HG02840 (cell line): ENCODE data around the gene DNHD1.

ENCODE experiments used
- ATAC-seq: cut with Tn5 transposase; IDR thresholded peaks from one replicate; pipeline ENCODE4 v1.9.1; 2021; ENCODE audit warnings: mild to moderate bottlenecking, moderate library complexity, moderate number of reproducible peaks; ENCODE audit not compliant: unreplicated experiment, low FRiP score

The DNHD1 gene, protein sequence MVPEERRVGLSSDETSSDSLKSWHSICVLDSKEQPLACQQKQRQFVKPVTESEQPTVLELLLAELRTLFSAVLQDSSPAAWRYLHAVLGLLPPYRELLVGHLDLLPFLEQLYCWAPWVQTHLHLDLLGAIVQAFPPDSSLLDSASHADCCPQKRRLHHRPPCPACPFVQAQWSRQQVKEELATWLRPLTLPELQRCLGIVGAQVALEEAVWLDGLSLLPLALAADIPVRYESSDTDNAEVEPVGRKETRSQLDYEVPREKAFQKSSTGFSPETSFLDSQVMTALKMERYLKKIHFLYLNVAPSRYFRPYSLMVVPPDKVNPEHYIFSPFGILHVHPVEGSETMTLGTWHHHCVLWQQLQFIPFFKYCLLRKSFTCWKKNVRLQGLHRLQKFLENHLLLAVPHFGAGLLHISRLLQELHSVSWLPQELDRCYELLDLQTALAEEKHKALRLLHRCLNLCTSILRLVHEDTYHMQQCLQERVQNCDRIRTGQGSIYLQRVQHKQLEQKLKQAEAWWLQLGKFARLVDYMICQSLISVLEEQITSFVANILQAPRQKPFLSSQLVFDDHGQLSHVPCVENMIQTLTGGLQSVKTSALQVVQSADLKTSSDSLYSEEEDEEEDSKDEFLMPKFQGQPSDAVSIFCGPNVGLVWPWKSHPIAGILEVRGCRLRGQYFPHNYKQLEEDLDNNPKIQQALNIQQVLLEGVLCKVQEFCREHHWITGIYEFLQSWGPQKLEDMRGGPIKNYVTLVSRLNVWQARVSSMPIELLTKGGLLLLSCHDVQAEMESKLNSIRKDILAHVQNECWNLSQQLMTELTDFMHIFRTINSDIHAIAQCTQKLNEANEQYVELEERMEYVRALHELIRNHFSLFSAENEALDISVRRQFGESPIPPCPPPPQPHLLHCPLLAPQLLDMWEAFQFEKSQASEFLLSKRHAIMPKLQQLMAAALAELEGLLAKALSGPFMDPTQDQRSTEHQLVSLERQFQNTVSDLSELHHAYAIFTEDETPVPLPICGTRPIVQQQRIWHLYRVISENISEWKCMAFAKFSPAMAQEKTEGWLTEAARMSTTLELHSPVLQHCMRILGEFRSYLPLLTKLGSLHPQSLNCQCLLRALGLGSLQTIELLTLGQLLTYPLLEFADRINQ (N-terminal part only)

DNA sequence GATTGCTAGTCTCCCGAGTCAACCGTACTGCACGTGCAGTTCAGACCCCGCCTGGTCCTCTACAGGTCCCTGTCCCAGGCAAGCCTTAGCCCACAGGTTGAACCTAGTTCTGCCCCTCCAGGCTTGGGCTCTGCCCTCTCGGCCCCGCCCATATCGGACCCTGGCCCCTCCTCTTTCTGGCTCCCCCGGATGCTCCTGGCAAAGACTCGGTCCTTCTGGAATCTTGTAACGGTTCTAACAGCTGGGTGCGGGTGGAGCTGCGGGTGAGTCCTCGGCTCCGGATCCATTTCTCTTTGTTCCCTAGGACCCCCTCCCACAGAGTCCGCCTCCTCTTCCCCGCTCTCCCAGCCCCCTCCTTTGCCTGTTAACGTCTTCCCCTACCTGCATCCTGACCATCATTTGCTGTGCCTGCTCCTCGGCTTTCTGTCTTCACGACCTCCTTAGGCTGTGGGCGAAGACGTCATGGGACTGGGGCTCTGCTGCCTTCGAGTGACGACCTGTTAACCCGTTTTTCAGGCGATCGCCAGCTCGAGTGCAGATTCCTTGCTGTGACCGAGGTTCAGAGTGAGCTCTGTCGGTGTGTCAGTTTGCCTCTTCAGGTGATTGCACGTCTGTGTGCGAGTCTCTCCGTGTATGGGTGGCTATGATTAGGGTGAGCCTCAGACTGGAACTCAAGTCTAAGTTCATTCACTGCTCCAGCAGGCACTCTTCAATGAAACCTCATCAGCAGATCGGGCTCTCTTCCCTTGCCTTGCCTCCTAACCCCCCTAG, at the start of gene DNHD1:
DNHD1 (plus strand) TSS at position 212 of the 771 bp plus-strand sequence. CDS start 936 bp downstream, outside the sequence.
- ATAC-seq, result no peak

DNA sequence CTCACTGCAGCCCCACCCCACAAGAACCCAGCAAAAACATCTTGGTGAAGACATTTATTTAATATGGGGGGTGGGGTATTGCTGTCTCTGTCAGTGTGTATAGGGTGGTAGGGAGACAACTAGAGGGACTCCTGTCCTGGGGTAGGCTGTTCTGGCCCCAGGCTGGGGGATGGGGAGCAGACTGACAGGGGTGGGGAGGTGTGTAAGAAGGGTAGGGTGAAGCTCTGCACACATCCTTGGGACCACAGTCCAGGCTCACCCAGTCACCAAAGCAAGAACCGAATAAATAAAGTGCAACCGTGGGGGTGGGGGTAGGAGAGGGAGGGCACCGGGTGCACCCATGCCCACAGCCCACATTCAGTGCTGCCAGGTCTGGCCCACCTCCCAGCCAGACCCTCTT, 48.5 kb upstream of the DNHD1 start:
- no peak for ATAC-seq

- ATAC-seq, result no peak
These were observed 44.9 kb upstream of the DNHD1 start for GRCh38 chr11:6452219-6452618.

DNA sequence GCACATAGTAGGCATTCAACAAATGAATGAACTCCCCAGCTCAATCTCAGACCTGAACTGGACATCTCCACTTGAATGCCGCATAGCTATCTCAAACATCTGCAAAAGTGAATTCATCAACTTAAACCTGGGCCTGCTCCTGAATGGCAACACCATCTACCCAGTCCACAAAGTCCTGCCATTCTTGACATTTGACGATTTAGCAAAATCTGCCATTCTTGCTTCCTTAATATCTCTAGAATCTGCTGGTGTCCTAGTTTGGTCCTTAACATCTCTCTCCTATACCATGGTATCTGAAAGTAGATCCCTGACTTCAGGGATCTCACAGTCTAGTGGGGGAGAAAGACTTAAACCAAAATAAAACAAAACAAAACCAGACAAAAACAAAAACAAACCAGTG, 43.9 kb upstream of the DNHD1 start:
- no peak for ATAC-seq

GRCh38 chr11:6455070-6455469, 42.0 kb upstream of the DNHD1 start:
- no peak for ATAC-seq

DNA sequence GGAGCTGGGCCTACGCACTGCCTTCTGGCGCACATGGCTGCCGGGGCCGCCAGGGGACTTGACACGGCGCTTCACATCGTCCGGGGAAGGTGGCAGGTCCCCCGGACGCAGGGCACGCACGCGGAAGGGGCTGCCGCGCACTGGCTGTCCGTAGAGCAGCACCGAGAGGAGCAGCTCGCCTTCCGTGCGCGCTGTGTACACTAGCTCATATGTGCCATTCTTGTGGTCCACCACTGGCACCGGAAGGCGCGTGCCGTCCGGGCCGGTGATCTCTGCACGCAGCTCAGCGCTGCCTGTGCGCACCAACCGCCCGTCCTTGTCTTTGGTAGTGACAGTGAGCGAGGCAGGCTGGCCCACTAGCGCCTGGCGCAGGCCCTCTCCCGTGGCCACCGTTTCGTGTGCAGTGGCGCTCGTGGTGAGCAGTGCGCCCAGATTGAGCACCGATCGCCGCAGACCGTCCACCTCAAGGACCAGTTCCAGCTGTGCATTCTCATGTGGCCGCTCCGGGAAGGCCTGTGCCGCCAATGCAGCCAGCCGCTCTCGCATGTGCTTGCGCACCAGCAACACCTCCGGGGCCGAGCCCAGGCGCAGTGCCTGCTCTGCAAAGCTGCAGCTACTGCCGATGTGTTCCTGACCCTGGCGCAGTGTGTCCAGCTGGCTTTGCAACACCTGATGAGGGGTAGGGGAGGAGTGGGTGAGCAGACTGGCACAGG, 40.6 kb upstream of the DNHD1 start:
- ATAC-seq, result no peak

- no peak for ATAC-seq
These were observed 39.3 kb upstream of the DNHD1 start for GRCh38 chr11:6457581-6458320.

DNA sequence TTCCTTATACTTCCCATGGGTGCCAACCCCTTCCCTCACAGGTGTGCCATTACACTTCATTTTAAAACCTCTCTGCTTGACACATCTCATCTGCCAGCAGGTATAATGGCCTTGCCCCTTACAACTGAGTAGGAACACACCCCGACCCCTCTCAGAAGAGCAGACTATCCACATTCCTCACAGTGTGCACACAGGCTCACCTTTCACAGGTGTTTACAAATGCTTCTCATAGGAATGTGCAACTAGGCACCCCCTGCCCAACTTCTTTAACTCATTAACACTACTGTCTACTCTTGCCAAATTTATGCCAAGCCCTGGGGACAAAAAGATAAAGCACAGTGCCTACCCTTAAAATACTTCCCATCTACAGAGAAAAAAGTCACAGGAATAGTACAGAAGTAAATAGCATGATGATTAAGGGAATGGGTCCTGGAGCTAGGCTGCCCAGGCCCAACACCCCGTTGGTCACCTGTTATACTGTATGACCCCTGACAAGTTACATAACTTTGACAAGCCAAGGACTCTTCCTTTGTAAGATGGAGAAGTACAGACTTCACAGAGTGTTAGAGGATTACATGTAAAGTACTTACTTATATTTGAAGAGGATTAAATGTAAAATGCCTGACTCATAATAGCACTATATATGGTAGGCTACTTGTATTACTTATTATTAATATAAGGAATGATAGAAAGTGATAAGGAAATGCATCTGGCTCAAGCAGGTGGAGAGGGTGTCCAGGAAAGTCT, 38.6 kb upstream of the DNHD1 start:
- ATAC-seq, result no peak

DNA sequence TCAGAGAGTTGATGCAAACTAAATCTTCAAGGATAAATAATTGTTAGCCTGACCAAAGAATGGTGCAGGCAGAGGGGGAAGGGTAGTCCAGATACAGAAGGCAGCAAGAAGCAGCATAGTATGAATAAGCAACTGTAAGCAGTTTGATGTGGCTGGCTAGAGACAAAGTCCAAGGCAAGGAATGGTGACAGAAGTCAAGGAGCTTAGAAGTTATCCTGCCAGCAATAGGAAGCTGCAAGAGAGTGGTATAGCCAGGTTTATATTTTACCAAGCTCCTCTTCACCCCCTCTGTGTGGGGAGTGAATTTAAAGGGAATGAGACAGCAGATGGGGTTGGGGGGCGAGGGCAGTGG, 38.0 kb upstream of the DNHD1 start:
- no peak for ATAC-seq

GRCh38 chr11:6468712-6469495, 28.2 kb upstream of the DNHD1 start:
- ATAC-seq, result no peak

DNA sequence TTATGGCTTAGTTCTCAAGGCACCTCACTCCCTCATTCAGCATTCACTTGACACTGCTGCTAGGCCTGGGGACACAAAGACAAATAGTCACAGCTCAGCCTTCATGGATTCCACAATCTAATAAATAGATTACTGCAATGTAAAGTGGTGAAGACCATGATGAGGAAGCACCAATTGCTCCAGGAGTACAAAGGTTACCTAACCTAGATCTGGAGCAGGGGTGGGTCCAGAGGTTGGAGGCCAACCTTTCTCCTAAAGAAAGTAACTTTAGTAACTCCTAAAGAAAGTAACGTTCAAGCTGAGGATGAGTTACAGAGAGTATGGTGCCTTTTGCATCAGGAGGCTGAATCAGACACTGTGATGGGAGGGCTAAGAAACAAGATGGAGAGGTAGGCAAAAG, 27.5 kb upstream of the DNHD1 start:
- ATAC-seq, result no peak

DNA sequence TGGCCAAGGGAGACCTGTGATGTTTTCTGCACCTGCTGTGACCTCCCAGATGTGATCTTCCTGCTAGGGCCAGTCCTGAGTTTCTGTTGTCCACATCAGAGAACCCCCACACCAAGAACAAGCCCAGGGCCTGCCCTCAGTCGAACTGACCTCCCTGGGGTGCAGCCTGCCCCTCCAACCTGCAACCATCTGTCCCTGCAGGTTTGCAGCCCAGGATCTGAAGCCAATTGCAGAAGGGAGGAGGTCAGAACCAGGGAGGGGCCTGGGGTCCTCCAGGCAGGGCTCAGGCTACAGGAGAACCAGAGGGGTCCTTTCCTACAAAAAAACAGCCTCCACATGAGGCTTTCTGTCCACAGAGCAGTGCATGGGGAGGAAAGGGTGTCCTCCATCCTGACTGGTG, 24.1 kb upstream of the DNHD1 start:
- ATAC-seq, result no peak

DNA sequence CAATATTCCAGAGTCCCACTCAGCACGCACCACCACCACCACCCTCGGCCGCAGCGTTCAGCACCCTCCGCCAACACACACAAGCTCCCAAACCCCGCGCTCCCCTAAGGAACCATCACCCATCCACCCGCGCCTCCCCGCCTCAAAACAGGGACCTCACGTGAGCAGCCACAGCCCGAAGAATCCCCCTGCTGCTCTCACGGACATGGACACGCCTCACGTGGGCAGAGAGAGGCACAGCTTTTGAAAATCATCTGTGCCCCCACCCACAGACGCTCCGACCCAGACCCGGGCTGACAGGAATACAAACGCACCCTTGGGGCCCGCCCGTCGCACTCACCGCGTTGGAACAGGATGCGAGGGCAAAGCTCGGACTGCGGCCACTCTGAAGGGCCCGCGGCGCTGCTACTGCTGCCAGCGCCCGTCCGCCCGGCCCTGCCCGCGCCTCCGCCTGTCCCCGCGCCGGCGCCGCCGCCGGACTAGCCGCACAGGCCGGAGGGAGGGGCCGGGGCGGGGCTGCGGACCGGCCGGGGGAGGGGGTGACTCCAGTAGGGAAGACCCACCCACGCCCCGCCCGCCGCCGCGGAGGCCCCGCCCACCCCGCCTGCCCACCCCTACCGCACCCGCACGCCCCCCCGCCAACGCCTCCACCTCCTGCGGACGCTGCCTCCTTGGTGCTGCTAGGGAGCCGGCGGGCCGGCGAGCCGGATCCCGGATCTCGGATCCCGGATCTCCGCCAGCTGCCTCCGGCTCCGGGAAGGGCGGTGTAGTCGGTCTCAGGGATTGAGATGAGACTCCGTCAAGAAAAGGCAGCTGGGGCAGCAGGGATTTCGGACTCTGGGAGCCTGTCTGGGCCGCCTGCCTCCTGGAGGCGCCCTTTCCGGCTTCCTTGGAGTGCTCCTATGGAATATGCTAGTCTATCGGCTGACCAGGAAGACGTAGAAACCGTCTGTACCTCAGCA, 23.3 kb upstream of the DNHD1 start, which contains the start of gene TRIM3:
TRIM3 (minus strand) TSS at position 491 of the 962 bp plus-strand sequence. CDS start 8,246 bp downstream, outside the sequence.
- ATAC-seq, result peak; percentile 64

- ATAC-seq, result no peak
These were observed 22.7 kb upstream of the DNHD1 start for GRCh38 chr11:6474413-6474792.

DNA sequence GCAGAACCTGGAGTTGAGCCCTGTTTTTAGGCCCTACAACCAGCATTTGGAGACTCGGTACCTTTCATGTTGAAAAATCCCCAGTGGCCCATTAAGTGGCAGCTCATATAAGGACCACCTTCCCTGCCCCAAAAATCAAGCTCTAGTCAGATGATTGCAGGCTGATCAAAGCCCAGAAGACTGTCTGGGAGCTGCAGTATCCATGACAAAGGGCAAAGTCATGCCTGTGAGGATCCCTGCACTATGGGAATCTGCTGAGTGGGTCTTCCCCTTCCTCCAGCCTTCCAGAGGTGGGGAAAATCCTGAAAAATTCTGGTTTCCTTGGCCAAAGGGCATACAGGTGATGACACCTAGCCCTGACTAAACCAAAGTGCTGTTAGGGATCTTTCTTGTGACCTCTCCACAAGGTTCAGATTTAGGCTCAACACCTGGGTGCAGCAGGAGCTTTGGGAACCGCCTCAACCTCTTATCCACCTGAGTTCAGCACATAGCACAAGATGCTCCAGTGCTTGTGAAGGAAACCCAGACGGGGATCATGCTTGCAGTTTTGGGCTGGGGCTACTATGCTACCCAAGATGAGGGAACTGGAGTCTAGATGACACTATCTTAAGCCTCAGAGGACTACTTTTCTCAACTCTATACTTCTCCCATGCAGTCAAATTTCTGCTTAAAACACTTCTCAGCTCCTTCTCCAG, 22.1 kb upstream of the DNHD1 start:
- no peak for ATAC-seq

- no peak for ATAC-seq
These were observed 21.1 kb upstream of the DNHD1 start for GRCh38 chr11:6475936-6476335.
